GM21528 (cell line): ENCODE data around the gene ADAM8.

Experiments used
- ATAC-seq: cut with Tn5 transposase; IDR thresholded peaks from one replicate; pipeline ENCODE4 v1.9.1; 2021; ENCODE audit warnings: mild to moderate bottlenecking, moderate library complexity; ENCODE audit not compliant: unreplicated experiment, low FRiP score

Gene ADAM8

GRCh38 chr10:133215586-133215985 is 61.1 kb downstream of the ADAM8 start:
- ATAC-seq: no peak

- no peak for ATAC-seq
Measured at GRCh38 chr10:133214468-133215410, 61.9 kb downstream of the ADAM8 start.

DNA sequence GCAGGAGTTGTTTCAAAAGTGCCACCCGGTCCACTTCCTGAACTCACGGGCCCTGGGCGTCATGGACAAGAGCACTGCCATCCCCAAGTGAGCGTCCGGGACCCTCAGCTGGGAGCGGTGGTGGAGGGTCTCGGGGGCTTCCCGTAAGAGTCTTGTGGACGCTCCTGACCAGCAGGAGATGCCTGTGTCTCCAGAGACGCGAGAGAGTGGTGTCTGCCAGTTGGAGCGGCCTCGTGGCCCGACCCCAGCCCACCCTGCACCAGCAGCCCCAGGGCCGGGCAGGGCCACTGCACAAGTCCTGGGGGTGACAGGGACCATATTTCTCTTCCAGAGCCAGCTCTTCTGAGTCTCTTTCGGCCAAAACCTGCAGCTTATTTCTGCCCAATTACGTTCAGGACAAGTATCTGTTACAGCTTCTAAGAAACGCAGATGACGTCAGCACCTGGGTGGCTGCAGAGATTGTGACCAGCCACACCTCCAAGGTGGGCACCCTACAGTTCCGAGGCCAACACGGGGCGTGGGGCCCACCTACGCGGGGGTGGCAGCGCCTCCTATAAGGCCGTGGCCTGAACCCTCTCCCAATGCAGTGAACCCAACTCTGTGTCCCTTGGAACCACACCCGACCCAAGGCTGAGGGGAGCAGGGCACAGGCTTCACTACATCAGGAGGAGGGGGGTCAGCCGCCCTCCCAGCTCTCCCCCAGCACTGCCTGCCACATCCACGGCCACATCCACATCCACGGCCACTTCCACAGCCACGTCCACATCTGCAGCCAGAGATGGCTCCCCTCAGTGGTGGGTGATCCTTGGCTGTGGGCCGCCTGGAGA is 62.8 kb downstream of the ADAM8 start:
- no peak for ATAC-seq

GRCh38 chr10:133212853-133213494 is 63.7 kb downstream of the ADAM8 start:
- ATAC-seq: no peak
